ENCODE measurements around the gene CPNE8.
"Not testable (repeated sequence)": the region's sequence is repeated elsewhere in the genome, so short reads cannot be mapped to it uniquely, and the experiment has no call there.

CPNE8 gene

DNA sequence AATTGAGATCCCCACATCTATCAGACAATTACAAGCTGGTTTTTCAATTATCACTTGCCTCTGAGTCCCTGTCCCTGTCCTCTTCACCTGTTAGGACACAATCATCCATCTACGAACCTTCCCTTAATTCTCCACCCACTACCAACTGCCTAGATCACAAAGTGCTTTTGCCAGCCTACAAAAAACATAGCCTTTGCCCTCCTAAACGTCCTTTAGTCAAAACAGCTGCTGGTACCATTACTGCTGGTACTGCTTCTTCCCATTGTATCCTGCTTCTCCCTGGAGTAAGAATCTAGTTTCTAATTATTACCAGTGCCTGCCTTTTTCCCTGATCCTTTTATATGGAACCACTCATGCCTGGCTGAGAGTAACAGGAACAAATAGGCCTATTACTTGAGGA is 82.1 kb downstream of the CPNE8 start:
- DNase-seq = no peak

DNA sequence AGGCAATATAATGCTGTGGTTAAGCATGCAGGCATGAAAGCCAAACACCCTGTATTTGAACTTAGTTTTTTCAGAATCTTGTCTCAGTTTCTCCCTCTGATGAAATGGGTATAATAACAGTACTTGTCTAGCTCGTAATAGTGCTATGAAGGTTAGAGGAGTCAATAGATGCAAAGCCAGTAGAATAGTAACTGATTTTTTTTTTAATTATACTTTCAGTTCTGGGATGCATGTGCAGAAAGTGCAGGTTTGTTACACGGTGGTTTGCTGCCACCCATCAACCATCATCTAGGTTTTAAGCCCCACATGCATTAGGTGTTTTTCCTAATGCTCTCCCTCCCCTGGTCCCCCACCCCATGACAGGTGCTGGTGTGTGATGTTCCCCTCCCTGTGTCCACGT is 87.4 kb downstream of the CPNE8 start:
- no peak for DNase-seq

DNA sequence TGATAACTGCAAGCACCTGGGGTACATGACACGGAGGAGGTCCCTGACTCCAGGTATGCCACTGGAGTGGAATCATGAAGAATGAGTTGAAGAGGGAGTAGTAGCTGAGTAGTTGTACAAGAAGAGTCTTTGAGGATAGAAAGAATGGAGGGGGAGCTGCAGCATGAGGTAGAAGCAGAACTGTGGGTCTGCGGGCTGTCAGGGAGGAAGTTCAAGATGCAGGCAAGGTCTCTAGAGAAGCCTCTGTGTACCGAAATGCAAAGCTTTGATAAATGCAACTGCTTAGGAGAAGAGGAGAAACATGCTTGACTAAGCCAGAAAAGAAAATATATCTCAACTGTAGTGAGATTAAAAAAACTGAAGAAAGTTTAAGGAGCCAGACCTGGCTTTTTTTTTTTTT is 91.5 kb downstream of the CPNE8 start:
- DNase-seq = no peak

DNA sequence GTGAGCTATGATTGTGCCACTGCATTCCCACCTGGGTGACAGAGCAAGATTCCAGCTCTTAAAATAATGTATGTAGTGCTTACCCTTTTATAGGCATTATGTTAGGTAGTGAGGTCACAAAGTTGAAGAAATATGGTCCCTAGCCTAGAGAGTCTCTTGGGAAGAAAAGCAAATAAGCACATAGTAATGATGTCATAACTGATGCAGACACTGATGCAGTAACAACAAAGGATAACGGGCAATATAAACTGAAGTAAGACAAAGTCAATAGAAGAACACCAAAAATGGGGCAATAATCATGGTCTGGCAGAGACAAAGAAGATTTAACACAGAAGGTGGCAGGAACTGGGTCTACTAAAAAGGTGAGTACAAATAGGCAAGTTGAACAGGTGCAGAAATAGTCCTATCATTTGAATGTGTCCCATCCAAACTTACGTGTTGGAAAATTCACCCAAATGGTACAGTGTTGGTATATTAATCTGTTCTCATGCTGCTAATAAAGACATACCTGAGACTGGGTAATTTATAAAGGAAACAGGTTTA is 93.5 kb downstream of the CPNE8 start:
- DNase-seq = no peak

DNA sequence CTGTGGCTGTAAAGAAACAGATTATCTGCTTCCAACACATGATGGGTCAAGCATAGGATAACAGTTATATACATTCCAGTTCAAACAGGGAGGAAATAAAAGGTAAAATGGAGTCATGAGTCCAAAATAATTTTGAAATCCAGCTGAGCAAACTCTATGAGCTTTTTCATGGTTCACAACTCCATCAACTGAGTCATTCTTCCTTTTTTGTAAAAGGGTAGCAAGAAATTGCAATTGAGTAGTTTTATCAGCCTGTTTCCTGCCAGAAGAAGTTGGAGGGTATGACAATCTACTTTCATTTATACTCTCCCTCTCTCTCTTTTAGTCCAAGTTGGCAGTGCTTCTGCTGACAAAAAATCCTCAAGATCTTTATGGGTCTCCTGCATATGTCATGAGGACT is 95.6 kb downstream of the CPNE8 start:
- no peak for DNase-seq

DNA sequence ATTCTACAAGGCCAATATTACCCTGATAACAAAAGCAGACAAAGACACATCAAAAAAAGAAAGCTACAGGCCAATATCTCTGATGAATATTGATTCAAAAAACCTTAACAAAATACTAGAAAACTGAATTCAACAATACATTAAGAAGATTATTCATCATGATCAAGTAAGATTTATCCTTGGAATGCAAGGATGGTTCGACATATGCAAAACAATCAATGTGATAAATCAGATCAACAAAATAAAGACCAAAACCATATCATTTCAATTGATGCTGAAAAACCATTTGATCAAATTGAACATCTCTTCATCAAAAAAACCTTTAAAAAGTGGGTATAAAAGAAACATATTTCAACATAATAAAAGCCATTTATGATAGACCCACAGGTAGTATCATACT is 117.3 kb downstream of the CPNE8 start:
- no peak for DNase-seq

DNA sequence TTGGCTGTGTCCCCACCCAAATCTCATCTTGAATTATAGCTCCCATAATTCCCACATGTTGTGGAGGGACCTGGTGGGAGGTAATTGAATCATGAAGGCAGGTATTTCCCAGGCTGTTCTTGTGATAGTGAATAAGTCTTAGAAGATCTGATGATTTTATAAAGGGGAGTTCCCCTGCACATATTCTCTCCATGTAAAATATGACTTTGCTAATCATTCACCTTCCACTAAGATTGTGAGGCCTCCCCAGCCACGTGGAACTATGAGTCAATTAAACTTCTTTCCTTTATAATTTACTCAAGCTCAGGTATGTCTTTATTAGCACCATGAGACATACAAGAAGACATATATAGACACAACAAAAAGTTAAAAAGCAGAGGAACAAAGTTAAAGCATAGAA is 120.0 kb downstream of the CPNE8 start:
- no peak for DNase-seq

DNA sequence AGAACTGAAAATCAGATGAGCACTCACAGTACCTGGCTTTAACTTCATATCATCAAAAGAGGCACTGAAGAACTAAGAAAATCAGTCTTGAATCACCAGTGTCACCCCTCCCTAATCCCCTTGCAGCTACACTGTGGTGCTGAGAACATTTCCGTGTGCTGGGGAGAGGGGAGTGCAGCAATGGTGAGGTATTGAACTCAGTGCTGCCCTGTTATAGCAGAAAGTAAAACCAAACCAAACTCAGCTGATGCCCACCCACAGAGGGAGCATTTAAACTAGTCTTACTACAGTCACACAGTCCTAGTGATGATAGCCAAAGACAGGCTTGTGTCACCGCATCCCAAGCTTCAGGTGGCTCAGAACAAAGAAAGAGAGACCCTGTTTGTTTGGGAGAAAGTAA is 122.1 kb downstream of the CPNE8 start:
- no peak for DNase-seq

DNA sequence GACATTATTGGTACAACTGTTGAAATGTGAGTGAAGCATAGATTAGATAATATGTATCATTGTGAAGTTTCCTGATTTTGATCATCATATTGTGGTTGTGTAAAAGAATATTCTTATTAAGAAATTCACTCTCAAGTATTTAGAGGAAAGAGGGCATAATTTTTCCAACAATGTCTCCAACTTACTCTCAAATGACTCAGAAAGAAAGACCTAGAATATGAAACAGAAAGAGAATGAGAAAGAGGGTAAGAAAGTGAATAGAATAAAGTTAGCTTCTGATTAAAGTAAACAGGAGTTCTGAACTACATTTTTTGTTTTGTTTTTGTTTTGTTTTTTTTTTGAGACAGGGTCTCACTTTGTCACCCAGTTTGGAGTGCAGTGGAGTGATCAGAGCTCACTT is 123.0 kb downstream of the CPNE8 start:
- DNase-seq = no peak

DNA sequence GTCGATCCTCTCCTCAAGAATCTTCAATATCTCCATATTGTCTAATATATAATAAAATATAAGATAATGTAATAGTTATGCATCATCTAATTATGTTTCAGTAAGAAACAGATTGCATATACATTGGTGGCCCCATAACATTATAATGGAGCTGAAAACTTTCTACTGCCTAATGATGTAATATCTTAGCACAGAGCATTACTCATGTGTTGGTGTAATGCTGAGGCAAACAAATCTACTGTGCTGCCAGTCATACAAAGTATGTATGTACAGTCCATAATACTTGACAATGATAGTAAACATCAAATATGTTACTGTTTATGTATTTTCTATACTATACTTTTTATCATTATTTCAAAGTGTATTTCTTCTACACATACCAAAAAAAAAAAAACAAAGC is 128.7 kb downstream of the CPNE8 start:
- no peak for DNase-seq

DNA sequence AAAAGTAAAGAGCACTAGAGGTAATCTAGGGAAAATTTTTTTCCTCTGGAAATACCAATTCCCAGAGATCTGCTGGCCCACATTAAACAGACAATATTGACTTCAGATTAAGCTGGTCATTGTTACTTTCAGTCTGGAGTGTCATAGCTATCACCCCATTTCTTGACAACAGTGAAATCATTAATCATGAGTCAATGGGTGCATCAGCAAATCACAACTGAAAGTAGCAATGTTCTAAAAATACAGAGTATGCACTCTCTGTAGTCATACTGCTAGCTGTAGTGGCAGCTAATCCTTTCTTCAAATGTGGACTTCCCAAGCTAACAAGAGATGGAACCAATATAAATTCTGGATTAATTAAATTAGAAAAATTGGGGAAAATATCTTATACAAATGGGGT is 129.9 kb downstream of the CPNE8 start:
- DNase-seq = no peak

DNA sequence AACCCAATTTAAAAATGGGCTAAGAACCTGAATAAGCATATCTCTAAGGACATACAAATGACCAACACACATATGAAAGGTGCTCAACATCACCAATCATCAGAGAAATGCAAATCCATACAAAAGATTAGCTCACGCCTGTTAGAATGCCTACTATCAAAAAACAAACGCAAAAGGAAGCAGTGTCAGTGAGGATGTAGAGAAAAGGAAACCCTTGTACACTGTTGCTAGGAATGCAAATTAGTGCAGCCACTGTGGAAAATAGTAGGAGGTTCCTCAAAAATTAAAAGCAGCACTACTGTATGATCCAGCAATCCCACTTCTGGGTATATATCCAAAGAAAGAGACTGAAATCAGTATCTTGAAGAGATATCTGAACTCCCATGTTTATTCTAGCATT is 133.0 kb downstream of the CPNE8 start:
- no peak for DNase-seq

DNA sequence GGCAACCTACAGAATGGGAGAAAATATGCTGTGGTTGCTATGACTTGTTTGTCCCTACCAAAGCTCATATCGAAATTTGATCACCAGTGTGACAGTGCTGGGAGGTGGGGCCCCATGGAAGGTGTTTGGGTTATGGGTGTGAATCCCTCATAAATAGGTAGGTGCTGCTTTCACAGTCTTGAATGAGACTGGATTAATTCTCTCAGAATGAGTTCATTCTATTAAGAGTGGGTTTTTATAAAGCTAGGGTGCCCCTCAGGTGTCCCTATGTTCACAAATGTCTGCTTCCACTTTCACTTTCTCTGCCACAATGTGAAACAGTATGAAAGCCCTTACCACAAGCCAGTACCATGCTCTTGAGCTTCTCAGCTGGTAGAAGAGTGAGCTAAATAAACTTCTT is 133.5 kb downstream of the CPNE8 start:
- DNase-seq = no peak

DNA sequence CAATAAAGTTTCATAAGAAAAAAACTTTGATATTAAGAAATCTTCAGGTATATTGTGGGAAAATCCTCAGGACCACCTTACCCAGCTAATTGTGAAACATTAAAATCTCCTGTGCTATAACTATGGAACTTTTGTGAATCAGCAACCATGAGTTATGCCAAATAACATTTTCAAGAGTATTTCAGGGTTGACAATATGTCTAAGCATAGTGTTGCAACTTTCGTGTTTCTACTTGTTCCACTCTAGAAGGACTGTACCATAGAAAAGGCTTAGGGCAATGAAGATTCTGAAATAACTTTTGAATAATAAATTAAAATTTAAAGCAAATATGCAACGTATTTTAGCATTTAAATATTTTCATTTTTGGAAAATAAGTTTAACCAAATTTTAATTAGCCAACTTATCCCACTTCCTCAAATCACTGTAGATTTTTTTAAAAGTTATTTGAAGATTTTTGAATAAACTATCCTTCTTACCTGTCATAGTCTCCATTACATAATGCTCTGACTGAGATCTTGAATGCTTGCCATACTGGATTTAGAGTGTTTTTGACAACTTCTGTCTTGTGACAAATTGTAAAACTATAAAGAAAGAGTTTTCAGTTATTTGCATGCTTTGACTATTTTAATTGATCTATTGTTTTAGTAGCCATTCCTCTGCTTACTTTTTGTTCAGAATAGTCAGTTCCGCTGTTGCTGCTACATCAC is 143.6 kb downstream of the CPNE8 start:
- DNase-seq = no peak

DNA sequence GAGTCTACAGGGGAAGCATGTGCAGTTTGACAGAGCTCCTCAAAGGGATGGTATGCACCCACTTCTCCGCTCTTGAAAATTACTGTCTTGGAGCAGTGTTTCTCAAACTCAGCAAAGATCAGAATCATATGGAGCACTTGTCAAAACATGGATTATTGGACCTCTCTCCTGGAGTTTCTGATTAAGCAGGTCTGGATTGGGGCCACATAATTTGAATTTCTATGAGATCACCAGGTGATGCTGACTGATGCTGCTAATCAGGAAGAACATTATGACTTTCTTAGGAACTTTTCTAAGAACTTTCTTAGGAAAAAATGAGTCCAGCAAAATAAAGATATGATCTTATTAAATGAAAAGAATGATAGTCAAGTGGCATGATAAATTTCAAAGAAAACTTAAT is 144.3 kb downstream of the CPNE8 start:
- no peak for DNase-seq

DNA sequence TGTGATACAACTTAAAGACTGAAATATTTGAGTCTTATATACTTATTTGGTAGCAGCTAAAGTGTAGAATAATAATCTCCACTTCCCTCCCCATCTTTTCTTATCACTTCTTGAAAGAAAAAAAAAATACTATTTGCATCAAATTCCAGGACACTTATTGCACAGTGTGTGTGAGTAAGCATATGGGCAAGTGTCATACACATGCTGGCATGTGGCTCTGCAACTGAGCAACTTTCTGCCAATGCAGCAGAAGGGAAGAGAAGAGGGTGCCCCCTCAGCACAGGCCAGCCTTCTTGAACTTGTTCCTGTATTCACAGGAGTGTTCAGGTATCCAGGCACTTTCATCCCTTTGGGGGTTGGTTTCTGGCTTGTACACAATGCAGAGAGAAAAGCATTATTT is 145.8 kb downstream of the CPNE8 start:
- DNase-seq = no peak

DNA sequence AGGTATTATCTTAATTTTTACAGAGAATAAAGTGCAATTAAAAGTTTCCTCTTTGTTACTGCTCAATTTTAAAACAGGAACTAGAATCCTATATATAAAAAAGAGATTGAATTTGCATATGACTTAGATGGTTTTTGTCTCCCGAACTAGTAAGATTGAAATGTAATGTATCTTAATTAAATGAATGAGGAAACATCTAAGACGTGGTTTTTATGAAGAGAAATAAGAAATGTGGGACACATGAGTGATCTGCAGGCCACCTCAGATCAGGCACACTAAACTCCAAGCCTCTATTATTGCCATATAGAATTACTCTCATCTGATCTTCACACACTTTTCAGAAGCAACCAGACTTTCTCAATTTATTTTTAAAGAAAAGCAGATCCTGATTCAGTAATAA is 158.6 kb downstream of the CPNE8 start:
- DNase-seq = no peak

DNA sequence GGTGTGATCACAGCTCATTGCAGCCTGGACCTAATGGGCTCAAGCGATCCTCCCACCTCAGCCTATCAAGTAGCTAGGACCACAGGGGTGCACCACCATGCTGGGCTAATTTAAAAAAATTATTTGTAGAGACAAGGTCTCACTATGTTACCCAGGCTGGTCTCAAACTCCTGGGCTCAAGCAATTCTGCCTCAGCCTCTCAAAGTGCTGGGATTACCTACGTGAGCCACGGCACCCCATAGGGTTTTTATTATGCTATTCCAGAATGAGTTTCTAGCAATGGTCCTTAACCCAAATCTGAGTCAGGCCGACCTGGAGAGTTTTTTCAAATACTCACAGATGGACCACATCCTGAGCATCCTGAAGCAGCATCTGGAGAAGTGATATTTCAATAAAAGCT is 159.8 kb downstream of the CPNE8 start:
- DNase-seq = no peak

DNA sequence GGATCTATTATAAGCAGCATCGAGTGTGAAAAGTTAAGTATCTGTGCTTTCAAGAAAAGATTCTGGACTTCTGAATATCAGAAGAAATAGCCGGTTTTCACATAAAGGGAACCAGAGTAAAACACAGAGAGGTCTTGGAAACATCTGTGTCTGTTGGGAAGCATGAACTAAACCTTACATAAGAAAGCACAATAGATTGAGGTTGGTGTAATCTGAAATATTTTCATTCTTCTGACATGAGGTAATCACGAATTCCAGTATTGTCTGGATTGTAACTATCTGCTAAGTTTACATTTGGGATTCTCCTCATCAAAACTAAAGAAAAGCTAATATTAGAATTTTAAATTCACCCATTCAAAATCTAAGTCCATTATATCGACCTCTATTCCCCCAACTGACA is 161.3 kb downstream of the CPNE8 start:
- DNase-seq = no peak

DNA sequence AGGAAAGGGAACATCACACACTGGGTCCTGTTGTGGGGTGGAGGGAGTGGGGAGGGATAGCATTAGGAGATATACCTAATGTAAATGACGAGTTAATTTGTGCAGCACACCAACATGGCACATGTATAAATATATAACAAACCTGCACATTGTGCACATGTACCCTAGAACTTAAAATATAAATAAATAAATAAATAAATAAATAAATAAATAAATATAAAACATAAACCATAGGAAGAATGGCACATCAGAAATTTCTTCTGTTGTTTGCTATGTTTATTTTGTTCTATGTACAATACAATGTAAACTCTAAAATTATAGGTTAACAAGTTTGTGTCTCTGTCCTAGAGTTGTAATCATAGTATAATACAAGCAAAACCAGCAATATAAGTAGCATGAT is 162.9 kb downstream of the CPNE8 start:
- not testable (repeated sequence) for DNase-seq

DNA sequence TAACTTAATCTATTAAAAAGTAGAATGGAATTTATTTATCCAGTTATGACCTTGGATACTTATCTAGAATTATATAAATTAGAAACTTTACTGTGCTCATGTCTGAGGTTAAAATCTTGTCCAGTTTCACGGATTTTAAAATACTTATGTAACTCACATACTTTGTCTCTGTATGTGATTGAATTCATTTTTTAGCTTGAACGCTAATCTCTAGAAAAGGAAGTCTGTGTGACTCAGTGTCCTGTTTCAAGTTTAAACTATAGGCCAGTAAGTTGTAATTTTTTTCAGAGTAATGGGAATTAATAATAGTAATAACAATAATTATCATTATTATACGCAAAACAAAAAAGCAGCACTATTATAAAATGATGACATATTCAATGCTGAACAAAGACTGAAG is 168.6 kb downstream of the CPNE8 start:
- DNase-seq = no peak

DNA sequence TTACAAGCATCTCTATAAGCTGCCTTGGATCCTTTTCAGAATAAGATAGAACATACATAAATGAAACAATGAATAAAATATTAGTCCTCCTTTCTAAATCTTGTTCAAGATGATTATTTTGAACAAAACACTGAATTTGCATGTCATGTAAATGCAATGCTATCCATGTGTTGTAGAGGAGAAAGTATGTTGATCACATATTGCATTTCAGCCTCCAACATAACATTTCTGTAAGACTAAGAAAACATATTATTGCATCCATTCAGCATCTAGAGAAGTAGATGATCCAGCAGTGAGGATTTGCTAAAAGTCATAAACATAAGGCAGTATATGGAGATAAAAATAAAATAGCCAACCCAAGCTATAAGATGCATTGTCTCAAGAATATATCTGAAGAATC is 172.6 kb downstream of the CPNE8 start:
- DNase-seq = no peak

DNA sequence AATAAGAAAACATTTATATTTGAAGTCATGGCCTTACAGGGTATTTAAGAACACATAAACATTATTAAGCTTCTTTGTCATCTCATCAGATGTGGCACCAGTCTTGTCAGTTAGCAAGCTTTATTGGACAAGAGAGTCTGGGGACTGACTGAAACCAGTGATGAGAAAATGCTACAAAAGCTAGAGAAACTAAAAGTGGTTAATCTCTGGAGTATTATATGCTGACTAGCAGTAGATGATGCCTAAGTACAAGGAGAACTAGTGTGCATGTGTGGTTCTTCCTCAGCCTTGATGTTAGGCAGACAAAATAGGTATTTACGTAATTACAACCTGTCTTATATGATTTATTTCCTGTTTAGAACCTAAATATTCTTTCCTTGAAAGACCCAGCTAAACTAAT is 176.5 kb downstream of the CPNE8 start:
- DNase-seq = no peak

DNA sequence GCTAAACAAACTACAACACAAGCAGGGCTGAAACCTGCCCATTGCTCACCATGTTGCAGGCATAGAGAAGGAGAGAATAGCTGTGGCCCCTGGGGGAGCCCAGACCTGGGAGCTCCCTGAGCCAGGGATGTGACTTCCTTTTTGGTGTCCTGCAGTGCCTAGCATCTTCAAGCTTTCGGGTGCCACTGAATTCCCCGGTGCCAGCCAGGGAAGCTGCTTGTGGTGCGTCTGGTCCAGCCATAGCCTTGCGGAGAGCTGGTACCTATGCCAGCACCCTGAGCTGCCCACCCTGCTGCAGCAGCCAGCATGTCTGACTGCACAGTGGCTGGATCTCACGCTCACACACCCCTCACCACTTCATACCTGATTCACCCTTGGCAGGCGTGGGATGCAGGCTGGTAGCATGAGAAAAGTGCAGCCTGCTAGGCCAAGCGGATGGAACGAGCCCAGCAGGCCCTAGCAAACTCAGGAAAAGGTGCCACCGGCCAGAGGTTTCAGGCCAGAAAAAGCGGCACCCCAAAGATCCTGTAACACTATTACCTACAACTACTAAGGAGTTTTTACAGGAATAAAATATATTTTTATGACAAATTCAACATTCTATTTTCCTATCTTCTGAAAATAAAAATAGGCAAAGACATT is 183.7 kb downstream of the CPNE8 start:
- DNase-seq = no peak

DNA sequence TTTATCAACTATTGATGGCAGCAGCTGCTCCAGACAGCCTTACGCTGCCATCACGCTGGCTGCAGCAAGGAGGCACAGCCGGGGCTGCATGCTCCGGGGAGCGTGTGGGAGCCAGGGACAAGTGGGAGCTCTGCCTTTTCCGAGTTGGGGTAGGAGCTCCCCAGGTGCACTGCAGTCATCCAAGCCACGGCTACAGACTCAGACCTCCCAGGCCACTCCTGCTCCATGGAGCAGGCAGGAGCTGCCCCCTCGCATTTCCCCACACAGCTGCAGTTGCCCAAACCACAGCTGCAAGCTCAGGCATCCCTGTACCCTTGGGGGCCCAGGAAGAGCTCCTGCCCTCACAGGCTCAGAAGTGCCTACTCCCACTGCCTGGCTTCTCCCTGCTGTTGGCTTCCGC is 184.7 kb downstream of the CPNE8 start:
- no peak for DNase-seq
